Neural progenitor cell (in vitro differentiated cells): Measurements from ENCODE around the gene RABEP2. TPM values are rescaled to one million over a fixed set of nuclear protein-coding genes. Genes with fewer than 3 reads are reported as not detected.
A peak's percentile ranks its signal among the peaks of the same experiment; 100 is the strongest.

Experiments used
- DNase-seq: peaks from one replicate; pipeline ENCODE4 v3.0.0-alpha.2; 2016; ENCODE audit warnings: low spot score
- H2AFZ ChIP-seq: fragments of 200-600 bp; sonication (generic); replicated peaks from 2 replicates; pipeline ENCODE4 v1.6.1; 2016; ENCODE audit warnings: antibody characterized with exemption
- H3F3A ChIP-seq: fragments of 200-600 bp; sonication (generic); 2 replicates; pipeline ENCODE4 v1.6.1; 2016; ENCODE audit warnings: antibody characterized with exemption, low read depth
- H3K27ac ChIP-seq: fragments of 200-600 bp; sonication (generic); 2 replicates; pipeline ENCODE4 v1.5.1; 2016; ENCODE audit warnings: mild to moderate bottlenecking
- H3K27me3 ChIP-seq: fragments of 200-600 bp; sonication (generic); 2 replicates; pipeline ENCODE4 v1.6.1; 2016; ENCODE audit warnings: mild to moderate bottlenecking, moderate library complexity
- H3K36me3 ChIP-seq: fragments of 200-600 bp; sonication (generic); 2 replicates; pipeline ENCODE4 v1.5.1; 2016
- H3K4me1 ChIP-seq: fragments of 200-600 bp; sonication (generic); 2 replicates; pipeline ENCODE4 v1.6.1; 2016; ENCODE audit warnings: mixed run types
- H3K4me2 ChIP-seq: fragments of 200-600 bp; sonication (generic); 2 replicates; pipeline ENCODE4 v1.6.1; 2016
- H3K4me3 ChIP-seq: fragments of 200-600 bp; sonication (generic); 2 replicates; pipeline ENCODE4 v1.5.1; 2016
- H3K79me2 ChIP-seq: fragments of 200-600 bp; sonication (generic); 2 replicates; pipeline ENCODE4 v1.6.1; 2016; ENCODE audit warnings: low read depth
- H3K9ac ChIP-seq: fragments of 200-600 bp; sonication (generic); 2 replicates; pipeline ENCODE4 v1.6.1; 2016
- H3K9me3 ChIP-seq: fragments of 200-600 bp; sonication (generic); 2 replicates; pipeline ENCODE4 v1.5.1; 2016; ENCODE audit warnings: low read depth
- H4K20me1 ChIP-seq: fragments of 200-600 bp; sonication (generic); 2 replicates; pipeline ENCODE4 v1.6.1; 2016; ENCODE audit warnings: low read depth
- H3K27ac Mint-ChIP-seq: 3 replicates; pipeline ENCODE4 v1.8.0; 2021; ENCODE audit warnings: mixed read lengths
- H3K27me3 Mint-ChIP-seq: 2 replicates; pipeline ENCODE4 v1.8.0; 2022; ENCODE audit warnings: low read depth, mild to moderate bottlenecking, inconsistent platforms, moderate library complexity, mixed read lengths; ENCODE audit not compliant: insufficient read depth
- H3K36me3 Mint-ChIP-seq: 3 replicates; pipeline ENCODE4 v1.8.0; 2021; ENCODE audit warnings: mixed read lengths
- H3K4me1 Mint-ChIP-seq: 3 replicates; pipeline ENCODE4 v1.8.0; 2021; ENCODE audit warnings: mixed read lengths
- H3K4me3 Mint-ChIP-seq: 3 replicates; pipeline ENCODE4 v1.8.0; 2021; ENCODE audit warnings: mild to moderate bottlenecking, moderate library complexity, mixed read lengths
- H3K9me3 Mint-ChIP-seq: 3 replicates; pipeline ENCODE4 v1.8.0; 2020; ENCODE audit warnings: mixed read lengths
- CTCF ChIP-seq: fragments of 200-600 bp; sonication (generic); IDR thresholded peaks from 2 replicates; pipeline ENCODE4 v1.5.1; 2017; ENCODE audit warnings: antibody characterized with exemption, mild to moderate bottlenecking
- EZH2 ChIP-seq: fragments of 200-600 bp; sonication (generic); IDR thresholded peaks from 2 replicates; pipeline ENCODE4 v1.6.1; 2017; ENCODE audit warnings: antibody characterized with exemption, mild to moderate bottlenecking, moderate library complexity
- EZH2phosphoT487 ChIP-seq: fragments of 200-600 bp; sonication (generic); IDR thresholded peaks from 2 replicates; pipeline ENCODE4 v1.6.1; 2017; ENCODE audit warnings: antibody characterized with exemption
- total RNA-seq: library from RNA; depleted of rRNA; stranded (reverse); fragments of >200 nt; gene quantifications from 2 replicates; pipeline ENCODE4 v1.2.3, GENCODE V29; 2015; ENCODE audit warnings: low replicate concordance

The RABEP2 gene
- total RNA-seq, 1 donor from 2014 or later: 9.1 TPM

GRCh38 chr16:28932339-28933141 is 7.5 kb upstream of the RABEP2 start:
- peaks cover 23% of the 10 kb centered on the region for H3K4me1 Mint-ChIP-seq
- H3K4me1 ChIP-seq: peaks cover 8% of the 10 kb centered on the region
- no peaks in the 10 kb centered on the region for H4K20me1 ChIP-seq
- no peaks in the 10 kb centered on the region for H3K36me3 ChIP-seq
- peak overlapping the region; percentile 90 for H3K27ac Mint-ChIP-seq
- H3K9me3 Mint-ChIP-seq: no peaks in the 10 kb centered on the region
- H3K9me3 ChIP-seq: no peaks in the 10 kb centered on the region
- peaks cover 16% of the 10 kb centered on the region for H3F3A ChIP-seq
- H3K9ac ChIP-seq: no peak overlapping the region
- H3K79me2 ChIP-seq: no peaks in the 10 kb centered on the region
- DNase-seq: no peak
- H3K4me3 Mint-ChIP-seq: no peak overlapping the region
- H3K27me3 ChIP-seq: no peaks in the 10 kb centered on the region
- H3K27me3 Mint-ChIP-seq: peaks cover 6% of the 10 kb centered on the region
- H3K4me3 ChIP-seq: no peak overlapping the region
- H3K4me2 ChIP-seq: no peak overlapping the region
- TF ChIP-seq EZH2 (no peak), CTCF (no peak), EZH2phosphoT487 (no peak)
- no peaks in the 10 kb centered on the region for H3K36me3 Mint-ChIP-seq
- H3K27ac ChIP-seq: no peak overlapping the region
- H2AFZ ChIP-seq: peak overlapping the region; percentile 34

GRCh38 chr16:28931801-28932225 is 6.8 kb upstream of the RABEP2 start, which contains the start of gene CD19:
CD19 (plus strand) TSS chr16:28931971; CDS start chr16:28932001, 30 bp downstream.
- H3K36me3 Mint-ChIP-seq: no peaks in the 10 kb centered on the region
- peaks cover 23% of the 10 kb centered on the region for H3K4me1 Mint-ChIP-seq
- Histone ChIP-seq H3K36me3 (no peaks in the 10 kb centered on the region), H2AFZ (peak within 1 kb of the TSS; percentile 41), H3F3A (peaks cover 20% of the 10 kb centered on the region), H3K9me3 (no peaks in the 10 kb centered on the region), H3K4me1 (peaks cover 8% of the 10 kb centered on the region), H3K79me2 (no peaks in the 10 kb centered on the region), H3K4me2 (peak within 1 kb of the TSS; percentile 66), H3K9ac (no peak within 1 kb of the TSS), H4K20me1 (no peaks in the 10 kb centered on the region), H3K27ac (peak within 1 kb of the TSS; percentile 86), H3K4me3 (peak within 1 kb of the TSS; percentile 9), H3K27me3 (no peaks in the 10 kb centered on the region)
- no peak for TF ChIP-seq CTCF
- no peak for TF ChIP-seq EZH2
- no peak for TF ChIP-seq EZH2phosphoT487
- peaks cover 8% of the 10 kb centered on the region for H3K27me3 Mint-ChIP-seq
- no peak for DNase-seq
- H3K27ac Mint-ChIP-seq: peak within 1 kb of the TSS; percentile 90
- H3K9me3 Mint-ChIP-seq: no peaks in the 10 kb centered on the region
- peak within 1 kb of the TSS; percentile 13 for H3K4me3 Mint-ChIP-seq

- Histone ChIP-seq H3K4me3 (peak overlapping the region; percentile 9), H3K9ac (no peak overlapping the region), H2AFZ (peak overlapping the region; percentile 41), H3K4me1 (peaks cover 8% of the 10 kb centered on the region), H3K36me3 (no peaks in the 10 kb centered on the region), H3F3A (peaks cover 31% of the 10 kb centered on the region), H3K4me2 (peak overlapping the region; percentile 66), H3K27ac (peak overlapping the region; percentile 86), H4K20me1 (no peaks in the 10 kb centered on the region), H3K27me3 (no peaks in the 10 kb centered on the region), H3K79me2 (no peaks in the 10 kb centered on the region), H3K9me3 (no peaks in the 10 kb centered on the region)
- no peaks in the 10 kb centered on the region for H3K9me3 Mint-ChIP-seq
- peaks cover 10% of the 10 kb centered on the region for H3K27me3 Mint-ChIP-seq
- DNase-seq: peak; percentile 88
- H3K4me3 Mint-ChIP-seq: peak overlapping the region; percentile 13
- H3K36me3 Mint-ChIP-seq: no peaks in the 10 kb centered on the region
- TF ChIP-seq CTCF (no peak), EZH2phosphoT487 (peak; percentile 62), EZH2 (no peak)
- peaks cover 23% of the 10 kb centered on the region for H3K4me1 Mint-ChIP-seq
- peak overlapping the region; percentile 78 for H3K27ac Mint-ChIP-seq
Measured at GRCh38 chr16:28930652-28931051, 5.6 kb upstream of the RABEP2 start.
